Nephron (organoid): Measurements from ENCODE around the gene CDKN3.

ENCODE experiments used
- H3K27ac Mint-ChIP-seq, 3 experiments: 2 replicates each; pipeline ENCODE4 v1.8.0; 2020; ENCODE audit warnings: mixed read lengths in 3 of 3, mild to moderate bottlenecking in 2 of 3, moderate library complexity in 1 of 3
- H3K27me3 Mint-ChIP-seq: 2 replicates; pipeline ENCODE4 v1.8.0; 2021; ENCODE audit warnings: low read depth, mild to moderate bottlenecking, moderate library complexity, mixed read lengths
- H3K36me3 Mint-ChIP-seq: 2 replicates; pipeline ENCODE4 v1.8.0; 2020; ENCODE audit warnings: low read depth, mixed read lengths
- H3K4me1 Mint-ChIP-seq: 2 replicates; pipeline ENCODE4 v1.8.0; 2020; ENCODE audit warnings: mixed read lengths
- H3K4me3 Mint-ChIP-seq, 3 experiments: 2 replicates each; pipeline ENCODE4 v1.8.0; 2020; ENCODE audit warnings: mild to moderate bottlenecking in 3 of 3, mixed read lengths in 3 of 3, moderate library complexity in 2 of 3
- H3K9me3 Mint-ChIP-seq: 2 replicates; pipeline ENCODE4 v1.8.0; 2020; ENCODE audit warnings: mixed read lengths
- CTCF ChIP-seq, 3 experiments: fragments of 200-600 bp; sonication (generic); IDR thresholded peaks; one replicate each; pipeline ENCODE4 v1.5.0; 2021; ENCODE audit warnings: antibody characterized with exemption in 3 of 3; ENCODE audit not compliant: unreplicated experiment in 3 of 3

Gene CDKN3

GRCh38 chr14:54396493-54397335 lies at the start of gene CDKN3:
TSS of gene CDKN3 (plus strand) at chr14:54397007. CDS start at chr14:54397069, 62 bp downstream.
- peak within 1 kb of the TSS; percentile 82 to 87 (median 85) for H3K4me3 Mint-ChIP-seq
- peaks cover 3% of the 10 kb centered on the region for H3K36me3 Mint-ChIP-seq
- TF ChIP-seq CTCF (IDR thresholded peaks at IDR 0.05; ENCODE audit: unreplicated experiment in 3 of 3): peak; percentile 33 to 52 (median 40)

GRCh38 chr14:54347044-54347443 lies 49.8 kb upstream of the CDKN3 start:
- H3K27ac Mint-ChIP-seq: no peak overlapping the region
- H3K9me3 Mint-ChIP-seq: peaks cover 5% of the 10 kb centered on the region
- no peak for TF ChIP-seq CTCF (IDR thresholded peaks at IDR 0.05; ENCODE audit: unreplicated experiment in 3 of 3)
- peaks cover 4% of the 10 kb centered on the region for H3K27me3 Mint-ChIP-seq
- H3K36me3 Mint-ChIP-seq: no peaks in the 10 kb centered on the region
- H3K4me1 Mint-ChIP-seq: peaks cover 66% of the 10 kb centered on the region
- no peak overlapping the region for H3K4me3 Mint-ChIP-seq

More at GRCh38 chr14:54396493-54397335, at the start of gene CDKN3:
- Mint-ChIP-seq H3K9me3 (peaks cover 4% of the 10 kb centered on the region), H3K27me3 (no peaks in the 10 kb centered on the region), H3K27ac (peak within 1 kb of the TSS in 2 of 3 experiments; percentile 7 to 10), H3K4me1 (peaks cover 26% of the 10 kb centered on the region)

- H3K4me1 Mint-ChIP-seq: peaks cover 58% of the 10 kb centered on the region
- peaks cover 5% of the 10 kb centered on the region for H3K9me3 Mint-ChIP-seq
- H3K36me3 Mint-ChIP-seq: no peaks in the 10 kb centered on the region
- H3K27ac Mint-ChIP-seq: peak overlapping the region; percentile 65 to 81 (median 66)
- peak; percentile 80 to 87 (median 83) for TF ChIP-seq CTCF (IDR thresholded peaks at IDR 0.05; ENCODE audit: unreplicated experiment in 3 of 3)
- peaks cover 4% of the 10 kb centered on the region for H3K27me3 Mint-ChIP-seq
- H3K4me3 Mint-ChIP-seq: peak overlapping the region in 1 of 3 experiments; percentile 76
Observed at GRCh38 chr14:54348001-54348611, 48.7 kb upstream of the CDKN3 start.

GRCh38 chr14:54348923-54349620 lies 47.7 kb upstream of the CDKN3 start:
- H3K4me3 Mint-ChIP-seq: peak overlapping the region; percentile 51 to 76 (median 57)
- H3K27me3 Mint-ChIP-seq: peaks cover 4% of the 10 kb centered on the region
- H3K27ac Mint-ChIP-seq: peak overlapping the region; percentile 65 to 81 (median 66)
- peaks cover 58% of the 10 kb centered on the region for H3K4me1 Mint-ChIP-seq
- H3K9me3 Mint-ChIP-seq: peaks cover 5% of the 10 kb centered on the region
- TF ChIP-seq CTCF (IDR thresholded peaks at IDR 0.05; ENCODE audit: unreplicated experiment in 3 of 3): no peak
- H3K36me3 Mint-ChIP-seq: no peaks in the 10 kb centered on the region

- Mint-ChIP-seq H3K27ac (peak overlapping the region in 2 of 3 experiments; percentile 66 to 81), H3K36me3 (no peaks in the 10 kb centered on the region), H3K9me3 (peaks cover 5% of the 10 kb centered on the region), H3K4me1 (peaks cover 58% of the 10 kb centered on the region), H3K27me3 (peaks cover 4% of the 10 kb centered on the region), H3K4me3 (peak overlapping the region in 1 of 3 experiments; percentile 43)
- no peak for TF ChIP-seq CTCF (IDR thresholded peaks at IDR 0.05; ENCODE audit: unreplicated experiment in 3 of 3)
Observed at GRCh38 chr14:54349713-54350112, 47.1 kb upstream of the CDKN3 start.
